ENCODE results near the gene SLPI.

GRCh38 chr20:45211569-45212474 is 42.5 kb downstream of the SLPI start:
- TF ChIP-seq CTCF (IDR thresholded peaks at IDR 0.05) (no peak), EZH2 (IDR thresholded peaks at IDR 0.05) (no peak)

All from neural progenitor cell (in vitro differentiated cells).